C4-2B (cell line): ENCODE results near the gene RUFY4.
"Not testable (repeated sequence)": the region's sequence is repeated elsewhere in the genome, so short reads cannot be mapped to it uniquely, and the experiment has no call there.

Source experiments
- CTCF ChIP-seq: fragments of 450-650 bp; conservative IDR thresholded peaks from 2 replicates; pipeline ENCODE4 v1.5.1; 2017; ENCODE audit warnings: mild to moderate bottlenecking
- ZFX ChIP-seq: fragments of 450-650 bp; IDR thresholded peaks from 2 replicates; pipeline ENCODE4 v1.6.1; 2017

DNA sequence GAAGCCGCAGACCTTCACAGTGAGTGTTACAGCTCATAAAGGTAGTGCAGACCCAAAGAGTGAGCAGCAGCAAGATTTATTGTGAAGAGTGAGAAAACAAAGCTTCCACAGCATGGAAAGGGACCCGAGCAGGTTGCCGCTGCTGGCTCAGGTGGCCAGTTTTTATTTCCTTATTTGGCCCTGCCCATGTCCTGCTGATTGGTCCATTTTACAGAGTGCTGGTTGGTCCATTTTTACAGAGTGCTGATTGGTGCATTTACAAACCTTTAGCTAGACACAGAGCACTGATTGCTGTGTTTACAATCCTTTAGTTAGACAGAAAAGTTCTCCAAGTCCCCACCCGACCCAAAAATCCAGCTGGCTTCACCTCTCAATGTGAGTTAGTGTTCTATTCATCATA, 52.7 kb downstream of the RUFY4 start:
- not testable (repeated sequence) for TF ChIP-seq CTCF, ZFX
